Sigmoid colon (tissue), 7 donors: Measurements from ENCODE around the gene GGT6. TPM values are rescaled to one million over a fixed set of nuclear protein-coding genes. Genes with fewer than 3 reads are reported as not detected.

Experiments used
- DNase-seq: peaks from one replicate; pipeline ENCODE4 v3.0.0-alpha.2; 2019
- H3K27ac ChIP-seq, 4 donors: fragments of 200-600 bp; sonication (generic); one replicate each; pipeline ENCODE4 v1.5.1; 2016 to 2019; ENCODE audit warnings: mild to moderate bottlenecking in 1 of 4
- H3K27me3 ChIP-seq, 3 donors: fragments of 200-600 bp; sonication (generic); one replicate each; pipeline ENCODE4 v1.5.1; 2019; ENCODE audit warnings: mild to moderate bottlenecking in 1 of 3
- H3K36me3 ChIP-seq, 4 donors: fragments of 200-600 bp; sonication (generic); one replicate each; pipeline ENCODE4 v1.5.1; 2016 to 2019
- H3K4me1 ChIP-seq, 4 donors: fragments of 200-600 bp; sonication (generic); one replicate each; pipeline ENCODE4 v1.5.1; 2017 to 2019
- H3K4me3 ChIP-seq, 4 donors: fragments of 200-600 bp; sonication (generic); one replicate each; pipeline ENCODE4 v1.5.1; 2017 to 2019; ENCODE audit warnings: mild to moderate bottlenecking in 2 of 4, moderate library complexity in 1 of 4
- H3K9me3 ChIP-seq, 4 donors: fragments of 200-600 bp in 3 of 4; sonication (generic) in 3 of 4; one replicate each; pipeline versions ENCODE4 v1.5.1 to v1.6.1; 2013 to 2019
- EP300 ChIP-seq, 4 donors: sonication (generic); formaldehyde crosslinking; IDR thresholded peaks; one replicate each; pipeline ENCODE4 v1.6.1; 2017; ENCODE audit warnings: antibody characterized with exemption in 4 of 4
- POLR2A ChIP-seq, 2 donors: fragments of 450-650 bp; IDR thresholded peaks; one replicate each; pipeline ENCODE4 v1.6.1; 2016; ENCODE audit warnings: antibody characterized with exemption in 2 of 2, mild to moderate bottlenecking in 2 of 2, moderate library complexity in 2 of 2
- POLR2AphosphoS5 ChIP-seq, 4 donors: sonication (generic); formaldehyde crosslinking; IDR thresholded peaks; one replicate each; pipeline ENCODE4 v1.6.1; 2017; ENCODE audit warnings: antibody characterized with exemption in 4 of 4
- WGBS, 2 donors: extraction: QIAGEN DNeasy Blood & Tissue Kit; methylation state at CpG; one replicate each; pipeline ENCODE4 v1.1.7; 2013; 5-methylcytosine and 5-hydroxymethylcytosine counted together
- intact Hi-C: fragments of 100-400 bp; cut with DNase I; formaldehyde crosslinking; loops from one replicate; pipeline ENCODE4 v1.15.1; 2023
- polyA plus RNA-seq, 3 donors: library from polyadenylated mRNA; stranded (reverse); fragments of 200-250 nt; gene quantifications; one replicate each; pipeline ENCODE4 v1.2.3, GENCODE V29; 2013
- total RNA-seq, 4 donors: library from RNA; depleted of rRNA; stranded (reverse); fragments of >200 nt; gene quantifications; one replicate each; pipeline ENCODE4 v1.1.0, GENCODE V29; 2016
- TF ChIP-seq, protein P1 (sequence below), 4 experiments: fragments of 450-650 bp in 3 of 4; fragments of 200-600 bp in 1 of 4; IDR thresholded peaks; one replicate each; pipeline ENCODE4 v1.5.1; 2016 to 2019; ENCODE audit warnings: antibody characterized with exemption in 4 of 4, mild to moderate bottlenecking in 3 of 4, moderate library complexity in 2 of 4
- donor health status: healthy with polysubstance abuse.
- donor health status: Bipolar disorder and iron deficiency.
- donor health status: healthy.

GGT6 gene
- total and polyA plus RNA-seq, 7 donors = 0.71 to 94.4 (median 22.2) TPM; not detected in 2

DNA sequence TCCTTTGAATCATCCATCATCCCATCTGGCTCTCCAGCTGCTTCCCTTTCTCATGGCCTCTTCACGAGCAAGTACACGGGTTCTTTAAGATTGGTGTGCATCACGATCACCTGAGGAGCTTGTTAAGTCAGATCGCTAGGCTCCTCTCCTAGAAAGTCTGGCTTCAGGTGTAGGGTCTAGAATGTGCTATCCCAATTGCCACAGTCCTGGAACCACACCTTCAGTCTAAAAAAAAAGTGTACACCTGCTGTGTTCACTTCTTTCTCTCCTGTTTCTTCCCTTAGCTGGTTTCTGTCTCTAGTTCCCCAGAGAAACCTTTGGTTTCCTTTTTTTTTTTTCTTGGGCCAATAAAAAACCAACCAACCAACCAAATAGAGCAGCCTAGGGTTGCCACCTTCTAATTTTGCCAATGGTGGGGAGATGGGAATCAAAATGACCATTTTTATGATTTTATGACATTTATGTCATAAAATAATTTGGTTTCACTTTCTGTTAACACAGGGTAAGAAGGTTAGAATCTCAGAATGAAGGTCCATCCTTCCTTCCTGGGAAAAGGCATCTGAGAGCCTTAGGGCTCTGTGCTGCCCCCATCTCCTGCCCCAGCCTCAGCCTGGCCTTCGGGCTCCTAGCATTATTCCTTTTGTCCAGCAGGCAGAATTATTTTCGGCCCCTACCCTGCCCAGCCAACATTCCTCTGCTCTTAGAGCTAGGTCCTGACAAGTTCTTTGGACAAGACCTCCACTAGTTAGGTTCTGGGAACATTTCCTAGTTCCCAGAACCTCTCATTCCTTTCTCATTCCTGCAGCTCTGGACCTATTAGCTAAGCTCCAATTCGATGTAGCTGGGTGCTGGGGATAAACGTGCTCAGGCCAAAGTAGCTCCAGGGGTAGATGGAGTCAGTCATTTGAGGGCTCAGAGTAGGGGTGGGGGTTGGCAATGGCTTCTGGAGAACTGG lies 1.9 kb upstream of the GGT6 start:
- TF ChIP-seq POLR2A (IDR thresholded peaks at IDR 0.05) = no peak
- no peak for TF ChIP-seq POLR2AphosphoS5 (IDR thresholded peaks at IDR 0.05)
- TF ChIP-seq, protein P1, sequence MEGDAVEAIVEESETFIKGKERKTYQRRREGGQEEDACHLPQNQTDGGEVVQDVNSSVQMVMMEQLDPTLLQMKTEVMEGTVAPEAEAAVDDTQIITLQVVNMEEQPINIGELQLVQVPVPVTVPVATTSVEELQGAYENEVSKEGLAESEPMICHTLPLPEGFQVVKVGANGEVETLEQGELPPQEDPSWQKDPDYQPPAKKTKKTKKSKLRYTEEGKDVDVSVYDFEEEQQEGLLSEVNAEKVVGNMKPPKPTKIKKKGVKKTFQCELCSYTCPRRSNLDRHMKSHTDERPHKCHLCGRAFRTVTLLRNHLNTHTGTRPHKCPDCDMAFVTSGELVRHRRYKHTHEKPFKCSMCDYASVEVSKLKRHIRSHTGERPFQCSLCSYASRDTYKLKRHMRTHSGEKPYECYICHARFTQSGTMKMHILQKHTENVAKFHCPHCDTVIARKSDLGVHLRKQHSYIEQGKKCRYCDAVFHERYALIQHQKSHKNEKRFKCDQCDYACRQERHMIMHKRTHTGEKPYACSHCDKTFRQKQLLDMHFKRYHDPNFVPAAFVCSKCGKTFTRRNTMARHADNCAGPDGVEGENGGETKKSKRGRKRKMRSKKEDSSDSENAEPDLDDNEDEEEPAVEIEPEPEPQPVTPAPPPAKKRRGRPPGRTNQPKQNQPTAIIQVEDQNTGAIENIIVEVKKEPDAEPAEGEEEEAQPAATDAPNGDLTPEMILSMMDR (IDR thresholded peaks at IDR 0.05) = no peak
- no peak for TF ChIP-seq EP300 (IDR thresholded peaks at IDR 0.05)
- no peaks in the 10 kb centered on the region for H3K27me3 ChIP-seq
- H3K4me3 ChIP-seq = no peak overlapping the region
- no peaks in the 10 kb centered on the region for H3K9me3 ChIP-seq
- no peaks in the 10 kb centered on the region for H3K36me3 ChIP-seq
- intact Hi-C loops = no loop called here
- DNase-seq = no peak
- no peak overlapping the region for H3K27ac ChIP-seq
- WGBS, 2 donors = 26 to 55% methylated on average over 8 of the region's 8 CpGs
- H3K4me1 ChIP-seq = peaks cover 0 to 7% (median 3%) of the 10 kb centered on the region in 4 donors

DNA sequence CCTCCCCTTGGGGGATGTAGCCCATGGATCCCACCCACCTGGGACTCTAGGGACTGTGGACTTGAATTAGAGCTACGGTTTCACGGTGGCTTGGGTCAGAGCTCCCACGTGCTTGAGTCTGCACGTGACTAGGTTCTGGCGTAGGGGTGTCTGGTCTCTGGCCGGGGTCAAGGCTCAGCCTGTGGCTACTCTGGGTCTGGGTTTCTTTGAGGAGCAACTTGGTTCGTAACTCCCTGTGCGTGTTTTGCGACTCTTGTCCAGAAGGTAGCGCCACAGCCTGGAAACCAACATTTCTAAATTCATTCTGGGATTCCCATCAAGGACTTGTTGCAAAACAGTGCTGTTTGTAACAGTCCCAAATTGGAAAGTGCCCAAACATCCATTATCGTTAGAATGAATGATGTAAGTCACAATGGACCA lies 470 bp upstream of the GGT6 start:
- H3K9me3 ChIP-seq = no peaks in the 10 kb centered on the region
- TF ChIP-seq, protein P1 (IDR thresholded peaks at IDR 0.05) = no peak
- TF ChIP-seq EP300 (IDR thresholded peaks at IDR 0.05) = no peak
- TF ChIP-seq POLR2AphosphoS5 (IDR thresholded peaks at IDR 0.05) = no peak
- no peak for TF ChIP-seq POLR2A (IDR thresholded peaks at IDR 0.05)
- H3K4me1 ChIP-seq = peaks cover 0 to 13% (median 7%) of the 10 kb centered on the region in 4 donors
- no peak overlapping the region for H3K4me3 ChIP-seq
- no peaks in the 10 kb centered on the region for H3K36me3 ChIP-seq
- 23 to 74% methylated on average over 11 of the region's 11 CpGs for WGBS, 2 donors
- DNase-seq = peak; percentile 61
- no peaks in the 10 kb centered on the region for H3K27me3 ChIP-seq
- intact Hi-C loops = no loop called here
- no peak overlapping the region for H3K27ac ChIP-seq

DNA sequence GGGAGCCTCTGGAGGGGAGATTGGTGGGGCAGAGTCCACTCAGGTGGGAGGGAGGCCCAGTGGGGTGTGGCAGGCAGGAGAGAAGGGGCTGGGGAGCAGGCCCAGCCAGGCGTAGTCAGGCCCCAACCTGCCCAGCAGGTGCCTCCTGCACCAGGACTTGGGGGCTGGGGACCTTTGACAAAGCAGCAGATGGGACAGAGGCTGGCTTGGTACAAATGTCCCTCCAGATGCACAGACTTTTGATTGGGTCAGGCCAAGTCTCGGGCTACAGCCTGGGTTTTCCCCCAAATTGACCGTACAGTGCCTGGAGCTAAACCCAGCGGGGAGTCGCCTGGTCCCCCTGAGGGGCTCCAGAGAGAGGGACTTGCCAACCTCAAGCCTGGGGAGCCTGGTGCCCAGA lies 411 bp downstream of the GGT6 start:
- DNase-seq = no peak
- H3K27me3 ChIP-seq = no peaks in the 10 kb centered on the region
- no peaks in the 10 kb centered on the region for H3K36me3 ChIP-seq
- peaks cover 0 to 9% (median 7%) of the 10 kb centered on the region in 4 donors for H3K4me1 ChIP-seq
- no peak for TF ChIP-seq EP300 (IDR thresholded peaks at IDR 0.05)
- TF ChIP-seq POLR2AphosphoS5 (IDR thresholded peaks at IDR 0.05) = no peak
- TF ChIP-seq POLR2A (IDR thresholded peaks at IDR 0.05) = no peak
- TF ChIP-seq, protein P1 (IDR thresholded peaks at IDR 0.05) = no peak
- intact Hi-C loops = no loop called here
- H3K4me3 ChIP-seq = no peak overlapping the region
- WGBS, 2 donors = 17 to 73% methylated on average over 5 of the region's 5 CpGs
- no peaks in the 10 kb centered on the region for H3K9me3 ChIP-seq
- peak overlapping the region in 1 of 4 donors; percentile 9 for H3K27ac ChIP-seq

DNA sequence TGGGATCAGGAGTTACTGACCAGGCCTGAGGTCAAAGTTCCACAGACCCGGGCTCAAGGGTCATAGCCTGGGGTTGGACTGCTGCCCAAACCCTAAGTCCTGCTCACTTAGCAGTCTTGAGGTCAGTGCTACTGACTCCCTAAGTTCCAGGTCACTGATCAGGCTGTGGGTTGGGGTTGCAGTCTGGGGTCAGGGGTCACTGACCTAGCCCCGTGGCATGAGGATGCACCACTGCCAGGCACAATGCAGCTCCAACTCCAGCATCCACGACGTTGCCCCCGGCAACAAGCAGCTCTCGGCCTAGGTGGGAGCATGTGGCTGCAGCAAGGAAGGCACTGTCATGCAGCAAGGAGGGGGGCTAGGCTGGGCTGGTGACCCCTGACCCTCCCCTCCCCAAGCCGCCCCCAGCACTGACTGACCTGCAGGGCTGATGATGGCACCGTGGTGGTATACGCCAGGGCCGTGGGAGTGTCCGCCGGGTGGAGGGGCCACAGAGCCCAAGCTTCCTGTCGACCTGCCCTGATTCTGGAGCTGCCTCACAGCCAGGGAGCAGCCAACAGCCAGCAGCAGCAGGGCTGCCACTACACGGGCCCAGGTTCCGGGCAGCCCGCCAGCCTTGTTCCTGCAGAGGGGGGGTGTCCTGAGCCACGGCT lies 1.1 kb downstream of the GGT6 start:
- no peak overlapping the region for H3K27ac ChIP-seq

More for the DNA sequence above, 1.1 kb downstream of the GGT6 start:
- Histone ChIP-seq H3K27me3 (no peaks in the 10 kb centered on the region), H3K4me3 (no peak overlapping the region), H3K9me3 (no peaks in the 10 kb centered on the region), H3K4me1 (peaks cover 0 to 16% (median 13%) of the 10 kb centered on the region in 4 donors), H3K36me3 (no peaks in the 10 kb centered on the region)
- intact Hi-C loops = no loop called here
- 16 to 67% methylated on average over 17 of the region's 17 CpGs for WGBS, 2 donors
- DNase-seq = peak; percentile 61
- TF ChIP-seq POLR2AphosphoS5 (IDR thresholded peaks at IDR 0.05) = no peak
- no peak for TF ChIP-seq POLR2A (IDR thresholded peaks at IDR 0.05)
- no peak for TF ChIP-seq EP300 (IDR thresholded peaks at IDR 0.05)
- TF ChIP-seq, protein P1 (IDR thresholded peaks at IDR 0.05) = no peak
